Psoas muscle (tissue), 8 donors: ENCODE data around the gene ISLR. TPM values are rescaled to one million over a fixed set of nuclear protein-coding genes. Genes with fewer than 3 reads are reported as not detected.

Experiments used
- ATAC-seq, 4 donors: fragments of 200-7000 bp; cut with Tn5 transposase; one replicate each; pipeline ENCODE4 v1.9.1; 2020; ENCODE audit warnings: moderate library complexity in 3 of 4, mild to moderate bottlenecking in 2 of 4
- DNase-seq, 2 donors: peaks; one replicate each; pipeline ENCODE4 v3.0.0-alpha.2; 2020
- H3K27ac ChIP-seq: fragments of 200-600 bp; one replicate; pipeline ENCODE4 v1.8.0; 2022
- H3K27me3 ChIP-seq, 3 donors: fragments of 200-600 bp in 1 of 3; one replicate each; pipeline versions ENCODE4 v1.6.1 to v1.8.0; 2013 to 2022; ENCODE audit warnings: low read length in 2 of 3, mild to moderate bottlenecking in 2 of 3, moderate library complexity in 1 of 3; ENCODE audit not compliant: insufficient read depth in 3 of 3
- H3K36me3 ChIP-seq, 2 donors: fragments of 200-600 bp in 1 of 2; one replicate each; pipeline versions ENCODE4 v1.6.1 to v1.8.0; 2013 to 2022; ENCODE audit warnings: low read depth in 1 of 2, mild to moderate bottlenecking in 1 of 2, moderate library complexity in 1 of 2; ENCODE audit not compliant: insufficient read depth in 1 of 2
- H3K4me1 ChIP-seq: fragments of 200-600 bp; one replicate; pipeline ENCODE4 v1.8.0; 2022
- H3K4me3 ChIP-seq: fragments of 200-600 bp; one replicate; pipeline ENCODE4 v1.8.0; 2022; ENCODE audit warnings: mild to moderate bottlenecking
- H3K9me3 ChIP-seq: fragments of 200-600 bp; one replicate; pipeline ENCODE4 v1.8.0; 2022
- CTCF ChIP-seq: fragments of 200-600 bp; IDR thresholded peaks from one replicate; pipeline ENCODE4 v1.8.0; 2022; ENCODE audit warnings: antibody characterized with exemption
- WGBS, 3 donors: extraction: QIAGEN DNeasy Blood & Tissue Kit; methylation state at CpG; one replicate each; pipeline versions ENCODE4 v1.1.6 to v1.1.7; 2013; 5-methylcytosine and 5-hydroxymethylcytosine counted together
- intact Hi-C, 2 donors: fragments of 100-400 bp; cut with DNase I; formaldehyde crosslinking; loops; one replicate each; pipeline versions ENCODE4 v1.11.0 to v1.14.2; 2022
- long read RNA-seq, 2 donors: library from polyadenylated mRNA; unstranded; transcript quantifications; one replicate each; pipeline ENCODE4 v2.0.0, GENCODE V29; 2021
- polyA plus RNA-seq, 3 donors: library from polyadenylated mRNA; stranded (reverse); fragments of 200-250 nt; gene quantifications; one replicate each; pipeline ENCODE4 v1.2.3, GENCODE V29; 2013
- total RNA-seq, 4 donors: library from RNA; stranded (reverse); fragmentation: NEBNext Ultra II Directional in 2 of 4; extraction: Animal tissue kit (Norgen Biotek cat#: 25700) in 2 of 4; gene quantifications; one replicate each; pipeline versions ENCODE4 v1.2.1 to v1.2.4, GENCODE V29; 2021 to 2023
- donor health status: healthy with polysubstance abuse.
- donor health status: DM: no; HTN: no; CAD: no; lungs with moderate emphysema.
- donor health status: Bipolar disorder and iron deficiency.
- donor health status: healthy.
- donor health status: DM: yes; HTN: yes; CAD: no.
- donor health status: DM: no; HTN: no; CAD: no.
- donor health status: DM: no; HTN: no; CAD: no.
- donor health status: DM: yes; HTN: yes; CAD: no.

Gene ISLR
- 10 to 100 TPM in 2 of 4 donors, 1 to 10 TPM in 2; 2.6 to 18.0 (median 7.8) TPM for total RNA-seq
- polyA plus RNA-seq, result 1 to 10 TPM; 2.6 to 4.1 (median 4.1) TPM
- long read RNA-seq, donor 1, partial matches to known transcripts, result 0 of 4 reads
- long read RNA-seq, donor 1, other reads (novel, unspliced or antisense), result 3 of 4 reads
- long read RNA-seq, donor 2, partial matches to known transcripts, result 0 of 3 reads
- long read RNA-seq, donor 2, other reads (novel, unspliced or antisense), result 2 of 3 reads

- intact Hi-C loops, result no loop called here
- DNase-seq (peak in 1 of 2 donors; percentile 72), ATAC-seq (peak in 3 of 4 donors; percentile 33 to 71 (median 38))
- TF ChIP-seq CTCF, result no peak
- WGBS, 3 donors, result 40 to 42% (median 41%) methylated on average over 19 to 20 of the region's 20 CpGs
- no peaks in the 10 kb centered on the region for H3K36me3 ChIP-seq
- peaks cover 0 to 5% (median 5%) of the 10 kb centered on the region in 3 donors for H3K27me3 ChIP-seq
- peaks cover 3% of the 10 kb centered on the region for H3K4me1 ChIP-seq
- H3K4me3 ChIP-seq, result peak within 1 kb of the TSS; percentile 34
- no peaks in the 10 kb centered on the region for H3K9me3 ChIP-seq
- H3K27ac ChIP-seq, result peak within 1 kb of the TSS; percentile 53
Observed at GRCh38 chr15:74173380-74174218, at the start of gene ISLR. TSS of gene ISLR (plus strand) at chr15:74173710. CDS start at chr15:74174859, 1,149 bp downstream.

GRCh38 chr15:74124196-74124595, 49.3 kb upstream of the ISLR start:
- no peak for DNase-seq
- no peaks in the 10 kb centered on the region for H3K36me3 ChIP-seq
- WGBS, 3 donors, result 85 to 91% (median 87%) methylated on average over 3 of the region's 3 CpGs
- ATAC-seq, result no peak
- H3K27me3 ChIP-seq, result peaks cover 0 to 47% (median 16%) of the 10 kb centered on the region in 3 donors
- H3K4me1 ChIP-seq, result peaks cover 4% of the 10 kb centered on the region
- no peak overlapping the region for H3K27ac ChIP-seq
- intact Hi-C loops, result loop anchor here in 1 of 2 donors (2.0 kb wide), 1 partner anchor 181 kb away; no protein-coding TSS in a partner anchor
- no peaks in the 10 kb centered on the region for H3K9me3 ChIP-seq
- TF ChIP-seq CTCF, result no peak
- H3K4me3 ChIP-seq, result no peak overlapping the region

GRCh38 chr15:74124759-74125158, 48.8 kb upstream of the ISLR start:
- no peaks in the 10 kb centered on the region for H3K36me3 ChIP-seq
- no peak overlapping the region for H3K4me3 ChIP-seq
- no peak overlapping the region for H3K27ac ChIP-seq
- WGBS, 3 donors, result 36 to 39% (median 36%) methylated on average over 7 of the region's 7 CpGs
- H3K9me3 ChIP-seq, result no peaks in the 10 kb centered on the region
- H3K4me1 ChIP-seq, result peaks cover 4% of the 10 kb centered on the region
- H3K27me3 ChIP-seq, result peaks cover 0 to 52% (median 21%) of the 10 kb centered on the region in 3 donors
- intact Hi-C loops, result loop anchor here in 1 of 2 donors (2.0 to 5.0 kb wide), 2 partner anchors 180 to 198 kb away; no protein-coding TSS in a partner anchor
- TF ChIP-seq CTCF, result no peak
- ATAC-seq, result no peak
- no peak for DNase-seq

- no peak overlapping the region for H3K27ac ChIP-seq
- H3K27me3 ChIP-seq, result peaks cover 0 to 72% (median 37%) of the 10 kb centered on the region in 3 donors
- H3K4me3 ChIP-seq, result peak overlapping the region; percentile 56
- H3K9me3 ChIP-seq, result no peaks in the 10 kb centered on the region
- 8 to 9% (median 9%) methylated on average over 44 of the region's 44 CpGs for WGBS, 3 donors
- intact Hi-C loops, result loop anchor here (1.0 to 5.0 kb wide), 3 partner anchors 180 to 195 kb away; no protein-coding TSS in a partner anchor
- ATAC-seq, result peak; percentile 93 to 96 (median 96)
- DNase-seq, result peak; percentile 91 to 92
- H3K4me1 ChIP-seq, result peaks cover 4% of the 10 kb centered on the region
- peak; percentile 99 for TF ChIP-seq CTCF
- H3K36me3 ChIP-seq, result no peaks in the 10 kb centered on the region
Observed at GRCh38 chr15:74127255-74127953, 46.1 kb upstream of the ISLR start.
